SKM-1 treated with dmso at 0.1 percent for 144 hours (cell line): ENCODE data around the gene CSTF2T.

Experiments
- DNase-seq: peaks from one replicate; lab custom pipeline; 2025; ENCODE audit not compliant: unreplicated experiment; lab: John Stamatoyannopoulos, UW

Gene CSTF2T, protein sequence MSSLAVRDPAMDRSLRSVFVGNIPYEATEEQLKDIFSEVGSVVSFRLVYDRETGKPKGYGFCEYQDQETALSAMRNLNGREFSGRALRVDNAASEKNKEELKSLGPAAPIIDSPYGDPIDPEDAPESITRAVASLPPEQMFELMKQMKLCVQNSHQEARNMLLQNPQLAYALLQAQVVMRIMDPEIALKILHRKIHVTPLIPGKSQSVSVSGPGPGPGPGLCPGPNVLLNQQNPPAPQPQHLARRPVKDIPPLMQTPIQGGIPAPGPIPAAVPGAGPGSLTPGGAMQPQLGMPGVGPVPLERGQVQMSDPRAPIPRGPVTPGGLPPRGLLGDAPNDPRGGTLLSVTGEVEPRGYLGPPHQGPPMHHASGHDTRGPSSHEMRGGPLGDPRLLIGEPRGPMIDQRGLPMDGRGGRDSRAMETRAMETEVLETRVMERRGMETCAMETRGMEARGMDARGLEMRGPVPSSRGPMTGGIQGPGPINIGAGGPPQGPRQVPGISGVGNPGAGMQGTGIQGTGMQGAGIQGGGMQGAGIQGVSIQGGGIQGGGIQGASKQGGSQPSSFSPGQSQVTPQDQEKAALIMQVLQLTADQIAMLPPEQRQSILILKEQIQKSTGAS

DNA sequence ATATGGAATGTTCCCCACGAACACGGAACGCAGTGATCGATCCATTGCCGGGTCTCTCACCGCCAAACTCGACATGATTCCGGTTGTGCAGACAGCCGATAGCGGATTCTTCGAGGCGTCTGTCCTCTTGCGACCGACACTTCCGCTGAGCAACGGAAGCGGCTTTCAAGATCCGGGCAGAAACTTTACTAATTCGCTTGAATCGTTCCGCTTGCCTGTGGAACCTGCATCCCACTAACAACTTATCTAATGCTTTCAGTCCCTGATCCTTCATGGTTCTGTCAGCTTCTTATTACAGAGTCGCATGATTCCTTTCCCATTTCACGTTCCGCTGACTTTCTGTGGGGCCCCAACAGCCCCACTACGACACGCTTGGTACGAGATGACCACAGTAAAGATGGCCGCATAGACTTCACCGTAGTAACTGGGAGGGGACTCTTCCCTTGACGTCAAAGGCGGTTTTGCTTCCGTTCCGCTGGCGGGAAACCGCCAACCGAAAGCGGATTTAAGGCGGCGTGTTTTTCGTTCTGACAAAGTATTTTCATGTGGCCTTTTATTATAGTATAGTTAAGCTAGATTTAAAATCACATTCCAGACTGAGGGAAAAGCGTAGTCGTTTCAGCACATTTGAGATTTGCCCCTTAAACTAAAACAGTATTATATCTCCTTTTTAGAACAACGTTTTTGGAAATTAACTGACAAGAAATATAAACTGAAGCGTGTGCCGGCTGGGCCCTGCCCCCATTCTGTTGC is at the start of gene CSTF2T:
Gene CSTF2T, minus strand, starts transcription at position 121 of the 753 bp plus-strand sequence. Its CDS starts 46 bp downstream, at position 75.
- DNase-seq = peak; percentile 88

DNA sequence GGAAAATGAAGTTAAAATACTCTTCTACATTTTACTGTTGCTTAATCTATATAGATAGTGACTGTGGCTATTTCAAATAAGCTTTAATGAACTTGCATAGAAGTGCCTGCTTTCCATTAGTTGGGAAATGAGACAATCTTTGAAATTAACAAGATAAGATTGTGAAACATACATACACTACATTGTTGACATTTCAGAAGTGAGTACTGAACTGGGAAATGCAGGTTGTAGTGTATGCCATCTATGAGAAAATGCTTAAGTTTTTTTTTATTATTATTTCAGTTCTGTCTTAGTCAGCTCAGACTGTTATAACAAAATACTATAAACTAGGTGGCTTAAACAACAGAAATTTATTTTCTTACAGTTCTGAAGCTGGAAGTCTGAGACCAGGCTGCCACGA is 49.6 kb upstream of the CSTF2T start:
- no peak for DNase-seq

DNA sequence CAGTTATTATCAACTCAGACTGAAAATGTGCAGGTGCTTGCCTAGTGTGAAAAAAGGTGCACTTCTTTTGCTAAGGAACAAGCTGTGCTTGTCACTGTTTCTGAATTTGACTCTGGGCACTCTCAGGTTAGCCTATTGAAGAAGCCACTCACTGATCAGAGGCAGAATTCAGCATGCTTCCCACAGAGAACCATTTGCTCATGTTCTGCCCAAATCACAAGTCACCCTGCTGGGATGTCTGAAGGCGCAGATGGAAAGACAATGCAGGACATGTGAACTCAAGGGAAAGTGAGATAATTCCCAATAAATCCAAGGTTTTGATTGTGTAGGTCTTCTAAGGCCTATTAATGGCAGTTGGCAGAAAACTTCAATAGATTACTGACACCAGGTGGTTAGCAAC is 47.8 kb upstream of the CSTF2T start:
- no peak for DNase-seq

DNA sequence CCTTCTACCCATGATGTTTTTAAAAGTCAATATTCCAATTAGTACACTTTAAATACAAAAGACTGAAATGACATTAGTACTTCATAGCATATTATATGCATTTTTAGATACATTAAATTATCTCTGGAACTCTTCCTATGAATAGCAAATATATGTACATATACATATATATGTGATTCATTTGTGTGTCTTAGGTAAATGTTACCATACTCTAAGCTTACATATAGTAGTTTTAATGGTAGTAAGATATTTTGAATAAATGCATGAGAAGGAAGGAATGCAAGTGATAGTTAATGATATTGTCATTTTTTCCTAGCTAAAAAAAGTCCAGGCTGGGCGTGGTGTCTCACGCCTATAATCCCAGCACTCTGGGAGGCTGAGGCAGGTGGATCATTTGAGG is 46.0 kb upstream of the CSTF2T start:
- DNase-seq = no peak

DNA sequence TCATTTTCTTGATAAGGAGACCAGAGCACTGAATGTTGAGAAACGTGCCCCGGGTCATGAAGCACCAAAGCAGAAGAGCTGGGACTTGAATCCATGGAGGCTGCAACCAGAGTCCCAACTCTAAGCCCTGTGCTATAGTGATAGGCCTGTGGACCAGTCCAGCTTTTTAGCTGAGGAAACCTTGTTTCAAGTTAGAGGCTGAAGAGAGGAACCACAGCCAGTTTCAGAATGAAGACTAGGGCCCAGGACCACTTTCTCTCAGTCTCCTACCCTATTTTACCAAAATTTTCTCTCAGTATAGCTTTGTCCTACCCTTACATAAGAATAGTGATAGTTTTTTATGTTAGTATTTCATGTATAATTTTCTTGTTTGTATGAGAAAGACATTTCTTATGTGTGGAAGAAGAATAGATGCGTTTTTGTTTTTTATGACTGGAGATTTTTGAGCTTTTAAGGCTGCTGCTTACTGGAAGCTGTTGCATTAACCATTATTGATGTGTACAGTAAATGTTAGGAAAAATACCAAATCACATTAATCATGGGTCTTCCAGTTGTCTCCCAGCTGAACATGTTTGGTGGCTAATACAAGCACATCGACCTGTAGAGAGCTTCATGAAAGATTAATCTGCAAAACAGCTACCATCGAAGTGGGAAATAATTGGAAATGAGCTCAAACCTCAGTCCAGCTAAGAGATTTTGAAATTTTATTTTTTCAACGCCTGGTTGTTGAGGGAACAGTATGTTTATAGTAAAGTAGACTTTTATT is 45.0 kb upstream of the CSTF2T start:
- DNase-seq = no peak

DNA sequence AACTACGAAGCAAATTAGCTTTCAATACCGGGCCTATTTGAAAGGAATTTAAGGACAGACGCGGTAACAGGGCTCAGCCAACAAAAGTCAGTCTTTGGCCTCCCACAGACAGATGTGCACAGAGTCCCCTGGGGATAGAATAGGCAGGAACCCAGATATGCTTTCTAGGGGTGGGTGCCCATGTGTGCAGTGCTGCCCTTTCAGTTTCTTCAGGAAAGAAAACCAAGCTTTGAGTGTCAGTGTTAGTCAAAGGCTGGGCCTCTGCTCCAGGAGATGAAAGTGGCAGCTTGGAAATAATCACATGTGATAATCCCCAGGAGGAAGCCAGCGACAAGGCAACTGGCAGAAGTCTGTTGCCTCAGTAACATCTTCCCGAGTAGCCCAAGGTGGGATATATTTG is 43.8 kb upstream of the CSTF2T start:
- no peak for DNase-seq

DNA sequence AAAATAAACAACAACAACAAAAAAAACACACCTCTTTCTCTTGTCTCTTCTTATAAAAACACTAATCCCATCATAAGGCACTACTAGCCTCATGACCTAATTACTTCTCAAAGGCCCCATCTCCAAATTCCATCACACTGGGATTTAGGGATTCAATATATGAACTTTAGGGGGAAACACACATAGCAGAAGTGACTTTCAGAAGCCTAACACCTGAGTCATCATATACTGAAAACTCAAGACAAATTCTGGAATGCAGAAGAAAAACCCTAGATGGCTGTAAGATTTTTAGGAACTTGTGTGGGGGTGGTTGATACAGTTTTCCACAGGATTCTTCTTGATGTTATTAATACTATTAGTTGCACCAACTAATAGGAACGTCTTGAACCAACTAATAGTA is 33.7 kb upstream of the CSTF2T start:
- no peak for DNase-seq

DNA sequence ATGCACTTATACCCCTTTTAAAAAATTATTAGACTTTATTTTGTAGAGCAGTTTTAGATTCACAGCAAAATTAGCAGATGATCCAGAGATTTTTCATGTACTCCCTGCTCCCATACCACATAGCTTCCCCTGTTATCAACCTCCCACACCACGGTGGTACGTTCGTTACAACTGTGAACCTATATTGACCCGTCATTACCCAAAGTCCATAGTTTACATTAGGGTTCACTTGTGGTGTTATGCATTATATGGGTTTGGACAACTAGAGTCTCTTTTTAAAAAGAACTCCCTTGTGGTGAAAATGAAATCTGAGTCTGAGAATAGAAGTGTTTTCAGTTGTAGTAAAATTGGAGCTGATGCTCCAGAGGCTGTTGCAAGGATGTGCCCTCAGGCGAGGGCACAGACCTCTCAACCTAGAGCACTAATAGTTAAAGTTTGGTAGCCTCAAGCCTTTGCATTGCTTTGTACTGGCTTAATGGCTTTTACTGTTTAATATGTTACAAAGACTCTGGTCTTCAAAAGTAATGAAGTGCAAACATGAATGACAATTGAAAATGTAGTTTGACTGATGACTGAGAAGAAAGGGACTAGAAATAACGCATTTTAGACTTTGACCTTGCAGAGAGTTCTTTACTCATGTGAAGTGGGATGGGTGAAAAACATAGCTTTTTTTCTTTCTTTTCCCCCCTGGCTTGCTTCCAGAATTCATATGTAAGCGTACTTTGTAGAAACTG is 30.6 kb upstream of the CSTF2T start:
- DNase-seq = no peak

DNA sequence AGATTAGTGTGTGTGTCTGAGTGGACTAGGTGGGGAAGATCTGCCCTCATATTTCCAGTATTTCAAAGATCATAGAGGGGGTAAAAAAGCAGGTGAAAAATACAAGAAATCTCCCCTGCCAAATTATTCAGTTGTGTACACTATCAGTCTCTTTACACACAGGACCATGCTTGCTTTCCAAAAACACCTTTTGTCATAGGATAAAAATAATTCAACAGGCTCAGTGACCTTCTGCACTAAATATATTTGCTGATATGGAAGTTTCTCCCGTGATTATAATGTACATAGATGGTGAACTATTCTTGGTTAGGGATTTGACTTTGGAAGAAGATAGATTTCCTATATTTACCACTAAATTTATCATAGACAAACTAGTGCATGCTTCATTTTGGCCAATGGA is 24.6 kb upstream of the CSTF2T start:
- DNase-seq = no peak

DNA sequence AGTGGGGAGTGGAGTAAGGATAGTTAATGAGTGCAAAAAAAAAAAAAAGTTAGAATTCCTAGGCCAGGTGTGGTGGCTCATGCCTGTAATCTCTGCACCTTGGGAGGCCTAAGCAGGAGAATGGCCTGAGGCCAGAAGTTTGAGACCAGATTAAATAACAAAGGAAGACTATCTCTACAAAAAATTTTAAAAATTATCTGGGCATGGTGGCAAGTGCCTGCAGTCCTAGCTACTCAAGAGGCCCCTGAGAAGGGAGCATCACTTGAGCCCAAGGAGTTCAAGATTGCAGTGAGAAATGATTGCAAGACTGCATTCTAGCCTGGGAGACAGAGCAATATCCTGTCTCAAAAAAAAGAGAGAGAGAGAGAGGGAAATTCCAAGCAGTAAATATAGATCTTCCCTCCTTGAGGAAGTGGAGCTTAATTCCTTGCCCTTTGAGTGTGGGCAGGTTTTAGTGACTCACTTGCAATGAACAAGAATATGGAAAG is 19.5 kb upstream of the CSTF2T start:
- DNase-seq = no peak

DNA sequence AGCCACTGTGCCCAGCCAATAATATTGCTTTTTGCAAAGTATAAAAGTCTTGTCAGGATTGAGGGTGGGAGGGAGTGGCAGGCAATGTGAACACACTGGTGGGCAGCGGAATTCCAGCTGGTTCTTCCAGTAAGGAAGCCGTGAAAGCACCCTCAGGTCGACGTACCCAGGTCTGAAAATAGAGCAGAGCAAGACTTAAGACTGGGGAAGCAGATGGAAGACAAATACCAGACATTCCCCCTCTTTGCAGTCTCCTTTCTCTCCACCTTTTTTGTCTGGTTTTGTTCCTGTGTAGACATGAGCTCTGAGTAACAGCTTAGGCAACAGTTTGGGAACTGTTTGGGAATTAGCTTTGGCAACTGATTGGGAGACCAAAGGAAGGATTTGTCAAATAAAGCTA is 17.6 kb upstream of the CSTF2T start:
- DNase-seq = no peak

DNA sequence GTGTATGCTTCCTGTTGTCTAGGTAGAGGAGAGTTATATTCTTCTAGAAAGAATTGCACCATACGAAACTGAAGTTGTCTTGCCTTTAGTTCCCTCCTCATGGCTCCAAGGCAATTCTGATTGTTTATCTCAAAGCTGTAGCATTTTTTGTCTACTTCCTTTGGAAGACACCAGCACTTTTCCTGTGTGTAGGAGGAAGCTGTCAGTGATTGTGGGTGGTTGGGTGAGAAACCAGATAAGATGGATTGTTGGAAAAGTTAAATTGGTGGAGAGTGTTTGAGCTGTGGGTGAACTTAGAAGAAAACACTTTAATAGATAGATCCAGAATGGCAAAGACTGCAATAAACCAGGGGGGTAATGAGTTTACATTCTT is 12.1 kb upstream of the CSTF2T start:
- DNase-seq = no peak

DNA sequence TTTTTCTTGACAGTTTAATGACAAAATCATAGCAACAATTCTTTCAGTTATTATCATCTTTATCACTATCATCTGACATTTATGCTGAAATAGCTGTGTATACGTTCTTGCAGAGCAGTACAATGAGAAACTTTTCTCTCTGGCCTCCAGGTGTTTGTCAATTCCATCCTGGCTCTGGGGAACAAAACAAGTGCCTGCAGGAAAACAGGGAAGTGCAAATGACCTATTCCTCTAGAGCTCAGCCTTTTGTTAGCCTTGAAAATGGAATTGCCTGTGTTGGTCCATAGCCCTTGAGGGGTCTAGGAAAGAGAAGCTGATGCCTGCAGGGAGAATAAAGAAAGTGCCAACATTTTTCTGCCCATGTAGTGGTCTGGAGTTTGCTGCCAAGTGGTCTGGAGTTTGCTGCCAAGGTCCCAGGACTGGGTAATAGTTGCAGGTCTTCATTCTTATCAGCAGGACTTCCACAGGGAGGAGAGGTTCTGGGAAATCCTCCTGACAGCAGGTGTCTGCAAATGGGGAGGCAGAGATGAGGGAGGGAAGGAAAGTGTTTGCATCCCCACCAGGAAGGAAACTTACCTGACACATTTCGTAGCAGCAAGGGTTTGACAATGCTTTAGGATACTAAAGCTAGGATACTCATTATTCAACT is 10.1 kb upstream of the CSTF2T start:
- DNase-seq = no peak

DNA sequence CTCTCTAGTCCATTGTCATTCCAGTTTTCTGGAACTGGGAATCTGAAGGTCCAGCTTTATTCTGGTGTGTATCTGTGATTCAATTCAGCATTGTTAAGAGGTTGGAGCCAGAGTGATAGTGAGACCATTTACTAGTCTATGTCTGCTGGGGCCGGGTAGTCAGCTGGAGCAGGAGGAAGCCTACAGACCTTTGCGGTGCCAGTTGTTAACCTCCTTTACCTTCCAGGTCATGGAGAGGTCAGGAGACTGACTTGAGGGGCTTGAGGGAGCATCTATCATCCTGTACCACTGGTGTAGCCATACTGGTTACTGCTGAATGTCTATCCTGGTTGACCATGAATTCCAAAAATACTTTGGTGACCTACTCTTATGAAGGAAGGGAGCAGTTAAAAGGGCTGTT is 9.2 kb upstream of the CSTF2T start:
- no peak for DNase-seq

DNA sequence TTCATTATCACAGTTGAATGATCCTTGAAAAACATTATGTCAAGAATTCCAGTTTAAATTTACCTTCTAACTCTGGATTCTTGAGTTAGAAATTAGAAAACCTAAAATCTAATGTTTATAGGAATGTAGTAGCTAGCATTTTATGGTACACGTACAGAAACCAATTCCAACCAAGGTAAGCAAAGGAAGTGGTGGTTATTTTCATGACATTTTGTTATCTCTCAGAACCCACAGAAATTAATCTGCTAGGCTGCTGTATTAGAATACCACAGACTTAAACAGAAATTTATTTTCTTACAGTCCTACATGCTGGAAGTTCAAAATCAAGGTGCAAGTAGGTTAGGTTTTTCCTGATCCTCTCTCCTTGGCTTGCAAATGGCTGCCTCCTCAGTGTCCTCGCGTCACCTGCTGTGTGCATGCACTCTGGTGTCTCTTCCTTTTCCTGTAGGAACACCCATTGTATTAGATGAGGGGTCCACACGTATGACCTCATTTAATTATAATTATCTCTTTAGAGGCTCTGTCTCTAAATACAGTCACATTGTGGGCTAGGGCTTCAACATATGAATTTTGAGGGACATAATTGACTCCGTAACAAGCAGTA is 8.5 kb upstream of the CSTF2T start:
- DNase-seq = no peak

DNA sequence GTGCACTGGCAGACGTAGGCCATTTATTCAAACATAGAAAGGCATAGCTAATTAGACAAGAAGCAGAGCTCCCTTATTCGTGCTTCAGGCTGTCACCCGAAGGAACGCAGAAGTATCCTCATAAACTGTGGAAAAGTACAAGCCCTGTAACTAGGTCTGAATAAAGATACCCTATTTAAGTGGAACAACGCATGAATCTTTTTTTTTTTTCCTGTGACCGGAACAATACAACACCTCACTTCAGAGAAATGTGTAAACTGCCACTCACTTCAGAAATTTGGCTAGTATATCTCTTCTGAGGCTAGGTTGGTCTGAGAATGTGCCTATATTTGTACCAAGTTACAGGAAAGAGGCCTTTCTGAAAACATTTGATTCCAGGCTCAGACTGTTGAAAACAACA is 8.0 kb upstream of the CSTF2T start:
- DNase-seq = no peak

DNA sequence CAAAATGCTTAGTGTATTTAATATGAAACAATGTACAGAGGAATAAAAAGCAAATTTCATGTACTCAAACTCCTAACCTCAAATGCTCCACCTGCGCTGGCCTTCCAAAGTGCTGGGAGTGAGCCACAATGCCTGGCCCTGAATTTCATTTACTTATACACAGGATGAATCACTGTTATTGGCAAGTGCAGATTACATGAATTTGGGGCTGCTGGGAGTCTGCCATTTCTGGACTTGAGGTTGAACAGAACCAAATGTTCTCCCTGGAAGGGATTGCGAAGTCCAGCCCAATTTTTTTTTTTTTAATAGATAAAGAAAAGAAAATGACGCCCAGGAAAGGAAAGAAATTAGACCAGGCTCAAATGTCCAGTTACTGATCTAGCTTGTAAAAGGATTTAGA is 6.8 kb upstream of the CSTF2T start:
- DNase-seq = no peak

DNA sequence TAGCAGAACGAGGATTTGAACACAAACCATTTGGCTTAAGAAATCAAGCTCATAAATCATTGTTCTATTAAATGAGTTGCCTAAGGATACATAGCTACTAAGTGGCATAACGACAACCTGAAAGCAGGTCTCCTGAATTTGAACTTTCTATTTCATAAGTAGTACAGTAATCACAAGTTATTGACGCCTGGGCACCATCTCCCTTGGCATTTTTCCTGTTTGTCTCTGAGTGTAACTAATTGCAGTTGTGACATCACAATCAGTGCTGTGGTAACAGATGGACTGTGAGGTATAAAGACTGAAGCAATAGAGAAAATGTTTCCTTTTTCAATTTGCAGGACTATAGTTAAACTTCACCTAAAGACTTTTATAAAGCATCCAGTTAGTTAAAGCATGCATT is 6.4 kb upstream of the CSTF2T start:
- DNase-seq = no peak

DNA sequence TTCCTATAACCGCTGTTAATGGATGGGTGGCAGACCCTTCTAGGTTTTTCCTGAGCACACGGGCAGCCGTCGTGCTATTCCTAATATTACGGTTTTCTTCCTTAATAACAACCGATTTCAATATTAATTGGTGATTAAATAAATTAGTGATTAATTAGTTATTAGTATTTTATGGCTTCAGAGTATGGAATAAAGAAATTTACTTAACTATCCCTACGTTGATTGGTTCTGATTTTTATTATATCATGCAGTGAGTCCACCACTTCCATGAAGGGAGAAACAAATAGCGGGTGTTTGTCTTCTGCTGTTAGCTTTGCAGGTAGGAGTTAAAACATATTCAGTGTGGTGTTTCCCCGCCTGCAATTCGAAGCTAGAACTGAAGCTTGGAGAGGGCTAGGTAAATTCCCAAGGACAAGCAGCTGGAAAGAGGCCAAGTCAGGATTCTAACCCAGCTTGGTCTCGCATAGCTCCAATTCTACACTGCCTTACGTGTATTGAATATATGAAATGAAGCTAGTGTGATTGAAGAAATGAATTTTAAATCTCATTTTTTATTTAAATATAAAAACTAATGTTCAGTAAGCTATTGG is 928 bp upstream of the CSTF2T start:
- no peak for DNase-seq
